HEK293 (cell line): ENCODE measurements around the gene CHST12.

Source experiments
- CTCF ChIA-PET: fragments of 350-600 bp; formaldehyde crosslinking; extraction: SDS; loops from one replicate; lab custom pipeline; 2021; ENCODE audit warnings: antibody characterized with exemption; lab: Yijun Ruan, JAX
- POLR2A ChIA-PET: fragments of 300-600 bp; formaldehyde crosslinking; extraction: SDS; loops from one replicate; lab custom pipeline; 2020; ENCODE audit warnings: antibody characterized with exemption, inconsistent platforms; lab: Yijun Ruan, JAX
- H3K27ac ChIP-seq: fragments of 200-500 bp; sonication (Bioruptor generic); 2 replicates; pipeline ENCODE4 v1.5.1; 2014; ENCODE audit warnings: low read depth, low read length, control low read depth, inconsistent platforms; ENCODE audit errors: extremely low read depth
- H3K36me3 ChIP-seq, 2 experiments: fragments of 200-500 bp in 1 of 2; sonication (Bioruptor generic) in 1 of 2; 1 replicate in 1 of 2; 2 replicates in 1 of 2; pipeline ENCODE4 v1.5.1; 2014 to 2017; ENCODE audit warnings: inconsistent platforms in 2 of 2, low read length in 2 of 2; ENCODE audit not compliant: control insufficient read depth in 2 of 2, insufficient read depth in 1 of 2
- H3K4me1 ChIP-seq: fragments of 200-500 bp; sonication (Bioruptor generic); 2 replicates; pipeline ENCODE4 v1.5.1; 2014; ENCODE audit warnings: mild to moderate bottlenecking, low read length, inconsistent platforms; ENCODE audit not compliant: control insufficient read depth, insufficient read depth
- H3K4me3 ChIP-seq: 2 replicates; pipeline ENCODE4 v1.5.1; 2011; ENCODE audit warnings: low read depth, mild to moderate bottlenecking, control low read depth, low read length, moderate library complexity
- H3K9me3 ChIP-seq: fragments of 200-500 bp; sonication (Bioruptor generic); 2 replicates; pipeline ENCODE4 v1.5.1; 2014; ENCODE audit warnings: low read depth, low read length, inconsistent platforms; ENCODE audit not compliant: control insufficient read depth, insufficient read depth
- FEZF1 ChIP-seq: fragments of 450-650 bp; formaldehyde crosslinking; IDR thresholded peaks from 2 replicates; pipeline ENCODE4 v1.5.1; 2016; ENCODE audit warnings: missing biosample characterization, missing genetic modification characterization
- HOXD13 ChIP-seq: sonication (generic); formaldehyde crosslinking; IDR thresholded peaks from 2 replicates; pipeline ENCODE4 v1.8.0; 2022; ENCODE audit warnings: missing genetic modification reagents, borderline replicate concordance
- KLF1 ChIP-seq: fragments of 450-650 bp; formaldehyde crosslinking; IDR thresholded peaks from 2 replicates; pipeline ENCODE4 v1.5.1; 2016; ENCODE audit warnings: missing biosample characterization, missing genetic modification characterization
- SALL2 ChIP-seq: fragments of 450-650 bp; formaldehyde crosslinking; IDR thresholded peaks from 2 replicates; pipeline ENCODE4 v1.5.0; 2017; ENCODE audit warnings: missing biosample characterization, mild to moderate bottlenecking, missing genetic modification characterization, borderline replicate concordance
- TCF7L2 ChIP-seq: IDR thresholded peaks from 2 replicates; pipeline ENCODE4 v1.6.1; 2011; ENCODE audit warnings: low read depth, mild to moderate bottlenecking, inconsistent platforms, low read length, moderate library complexity, borderline replicate concordance
- ZBTB20 ChIP-seq: fragments of 450-650 bp; formaldehyde crosslinking; IDR thresholded peaks from 2 replicates; pipeline ENCODE4 v1.5.1; 2016; ENCODE audit warnings: missing biosample characterization, missing genetic modification characterization
- ZFP37 ChIP-seq: fragments of 450-650 bp; formaldehyde crosslinking; IDR thresholded peaks from 2 replicates; pipeline ENCODE4 v1.5.1; 2016; ENCODE audit warnings: missing biosample characterization, missing genetic modification characterization
- ZNF132 ChIP-seq: fragments of 450-650 bp; formaldehyde crosslinking; IDR thresholded peaks from 2 replicates; pipeline ENCODE4 v1.5.1; 2017; ENCODE audit warnings: missing biosample characterization, missing genetic modification characterization, borderline replicate concordance
- ZNF146 ChIP-seq: fragments of 450-650 bp; formaldehyde crosslinking; IDR thresholded peaks from 2 replicates; pipeline ENCODE4 v1.5.1; 2016; ENCODE audit warnings: missing biosample characterization, missing genetic modification characterization
- ZNF169 ChIP-seq: fragments of 450-650 bp; formaldehyde crosslinking; IDR thresholded peaks from 2 replicates; pipeline ENCODE4 v1.5.1; 2016; ENCODE audit warnings: missing biosample characterization, missing genetic modification characterization
- ZNF214 ChIP-seq: fragments of 450-650 bp; formaldehyde crosslinking; IDR thresholded peaks from 2 replicates; pipeline ENCODE4 v1.5.1; 2017; ENCODE audit warnings: missing biosample characterization, mild to moderate bottlenecking, missing genetic modification characterization, borderline replicate concordance
- ZNF292 ChIP-seq: fragments of 450-650 bp; formaldehyde crosslinking; IDR thresholded peaks from 2 replicates; pipeline ENCODE4 v1.5.1; 2016; ENCODE audit warnings: low read depth, missing biosample characterization, missing genetic modification characterization, borderline replicate concordance
- ZNF37A ChIP-seq: fragments of 450-650 bp; IDR thresholded peaks from 2 replicates; pipeline ENCODE4 v1.5.1; 2018; ENCODE audit warnings: missing biosample characterization, missing genetic modification characterization
- ZNF548 ChIP-seq: fragments of 450-650 bp; formaldehyde crosslinking; IDR thresholded peaks from 2 replicates; pipeline ENCODE4 v1.5.1; 2016; ENCODE audit warnings: missing biosample characterization, missing genetic modification characterization
- ZNF558 ChIP-seq: fragments of 450-650 bp; formaldehyde crosslinking; IDR thresholded peaks from 2 replicates; pipeline ENCODE4 v1.5.1; 2016; ENCODE audit warnings: missing biosample characterization, missing genetic modification characterization
- ZNF664 ChIP-seq: fragments of 450-650 bp; formaldehyde crosslinking; IDR thresholded peaks from 2 replicates; pipeline ENCODE4 v1.5.1; 2016; ENCODE audit warnings: missing biosample characterization, missing genetic modification characterization
- ZNF670 ChIP-seq: fragments of 450-650 bp; formaldehyde crosslinking; IDR thresholded peaks from 2 replicates; pipeline ENCODE4 v1.5.1; 2016; ENCODE audit warnings: missing biosample characterization, missing genetic modification characterization, low read depth
- ZNF792 ChIP-seq: fragments of 450-650 bp; formaldehyde crosslinking; IDR thresholded peaks from 2 replicates; pipeline ENCODE4 v1.5.1; 2016; ENCODE audit warnings: missing biosample characterization, missing genetic modification characterization
- ZSCAN23 ChIP-seq: fragments of 450-650 bp; formaldehyde crosslinking; IDR thresholded peaks from 2 replicates; pipeline ENCODE4 v1.5.1; 2016; ENCODE audit warnings: missing biosample characterization, missing genetic modification characterization
- TF ChIP-seq, protein P1 (sequence below): fragments of 450-650 bp; formaldehyde crosslinking; IDR thresholded peaks from 2 replicates; pipeline ENCODE4 v1.5.1; 2016; ENCODE audit warnings: missing biosample characterization, missing genetic modification characterization
- TF ChIP-seq, protein P2 (sequence below): fragments of 450-650 bp; formaldehyde crosslinking; IDR thresholded peaks from 2 replicates; pipeline ENCODE4 v1.5.1; 2016; ENCODE audit warnings: missing biosample characterization, missing genetic modification characterization
- TF ChIP-seq, protein P3 (sequence below): fragments of 450-650 bp; formaldehyde crosslinking; IDR thresholded peaks from 2 replicates; pipeline ENCODE4 v1.5.1; 2016; ENCODE audit warnings: missing biosample characterization, missing genetic modification characterization, borderline replicate concordance
- TF ChIP-seq, protein P4 (sequence below): fragments of 450-650 bp; formaldehyde crosslinking; IDR thresholded peaks from 2 replicates; pipeline ENCODE4 v1.5.1; 2016; ENCODE audit warnings: missing biosample characterization, missing genetic modification characterization

Gene CHST12

DNA sequence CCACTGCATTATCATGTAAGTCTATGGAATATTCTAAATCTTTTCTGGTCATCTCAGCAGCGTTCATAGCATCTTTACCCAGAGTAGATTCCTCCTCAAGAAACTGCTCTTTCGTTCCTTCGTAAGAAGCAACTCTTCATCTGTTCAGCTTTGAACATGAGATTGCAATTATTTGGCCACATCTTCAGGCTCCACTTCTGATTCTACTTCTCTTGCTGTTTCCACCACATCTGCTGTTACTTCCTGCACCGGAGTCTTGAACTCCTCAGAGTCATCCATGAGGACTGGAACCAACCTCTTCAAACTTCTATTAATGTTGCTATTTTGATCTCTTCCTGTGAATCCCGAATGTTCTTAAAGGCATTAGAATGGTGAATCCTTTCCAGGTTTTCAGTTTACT lies 12.7 kb downstream of the CHST12 start (continued):
- TF ChIP-seq ZNF792 (no peak), ZNF146 (tag by site-specific recombination) (no peak), ZNF292 (tag by site-specific recombination) (no peak)
- TF ChIP-seq, protein P1, sequence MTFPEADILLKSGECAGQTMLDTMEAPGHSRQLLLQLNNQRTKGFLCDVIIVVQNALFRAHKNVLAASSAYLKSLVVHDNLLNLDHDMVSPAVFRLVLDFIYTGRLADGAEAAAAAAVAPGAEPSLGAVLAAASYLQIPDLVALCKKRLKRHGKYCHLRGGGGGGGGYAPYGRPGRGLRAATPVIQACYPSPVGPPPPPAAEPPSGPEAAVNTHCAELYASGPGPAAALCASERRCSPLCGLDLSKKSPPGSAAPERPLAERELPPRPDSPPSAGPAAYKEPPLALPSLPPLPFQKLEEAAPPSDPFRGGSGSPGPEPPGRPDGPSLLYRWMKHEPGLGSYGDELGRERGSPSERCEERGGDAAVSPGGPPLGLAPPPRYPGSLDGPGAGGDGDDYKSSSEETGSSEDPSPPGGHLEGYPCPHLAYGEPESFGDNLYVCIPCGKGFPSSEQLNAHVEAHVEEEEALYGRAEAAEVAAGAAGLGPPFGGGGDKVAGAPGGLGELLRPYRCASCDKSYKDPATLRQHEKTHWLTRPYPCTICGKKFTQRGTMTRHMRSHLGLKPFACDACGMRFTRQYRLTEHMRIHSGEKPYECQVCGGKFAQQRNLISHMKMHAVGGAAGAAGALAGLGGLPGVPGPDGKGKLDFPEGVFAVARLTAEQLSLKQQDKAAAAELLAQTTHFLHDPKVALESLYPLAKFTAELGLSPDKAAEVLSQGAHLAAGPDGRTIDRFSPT (tag by site-specific recombination) = no peak
- TF ChIP-seq, protein P2, sequence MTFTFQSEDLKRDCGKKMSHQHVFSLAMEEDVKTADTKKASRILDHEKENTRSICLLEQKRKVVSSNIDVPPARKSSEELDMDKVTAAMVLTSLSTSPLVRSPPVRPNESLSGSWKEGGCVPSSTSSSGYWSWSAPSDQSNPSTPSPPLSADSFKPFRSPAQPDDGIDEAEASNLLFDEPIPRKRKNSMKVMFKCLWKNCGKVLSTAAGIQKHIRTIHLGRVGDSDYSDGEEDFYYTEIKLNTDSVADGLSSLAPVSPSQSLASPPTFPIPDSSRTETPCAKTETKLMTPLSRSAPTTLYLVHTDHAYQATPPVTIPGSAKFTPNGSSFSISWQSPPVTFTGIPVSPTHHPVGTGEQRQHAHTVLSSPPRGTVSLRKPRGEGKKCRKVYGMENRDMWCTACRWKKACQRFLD = no peak

DNA sequence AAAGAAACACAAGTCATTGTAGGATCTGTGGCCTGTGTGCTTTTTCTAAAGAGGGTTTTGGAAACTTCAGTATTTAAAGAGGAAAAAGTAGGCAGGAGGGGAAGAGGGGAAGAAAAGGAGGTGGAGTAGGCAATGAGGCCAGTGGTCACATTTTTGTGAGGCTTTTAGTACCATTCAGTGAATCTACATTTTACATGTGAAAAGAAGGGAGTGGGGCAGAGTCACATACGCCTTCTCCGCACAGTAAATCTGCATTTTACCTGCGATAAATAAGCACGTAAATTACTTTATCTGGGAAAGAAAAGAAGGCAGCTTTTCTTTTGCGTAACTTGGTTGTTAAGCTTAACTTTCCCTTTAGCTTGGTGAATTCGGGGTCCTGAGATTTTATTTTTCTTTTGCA lies 13.2 kb downstream of the CHST12 start:
- POLR2A ChIA-PET = interaction anchor here (0.7 kb wide), 1 partner anchor 63 kb away, joined by 4 read pairs; no protein-coding TSS in a partner anchor
- Histone ChIP-seq H3K36me3 (peaks cover 0 to 4% of the 10 kb centered on the region in 2 experiments; a peak in 1 of 3 replicates), H3K9me3 (no peaks in the 10 kb centered on the region), H3K4me3 (no peak overlapping the region), H3K4me1 (peaks cover 9% of the 10 kb centered on the region)
- CTCF ChIA-PET = interaction anchor here (0.5 kb wide), 1 partner anchor 17 kb away, joined by 3 read pairs; no protein-coding TSS in a partner anchor
- no peak for TF ChIP-seq ZSCAN23 (tag by site-specific recombination)
- TF ChIP-seq, protein P2 = no peak
- no peak for TF ChIP-seq ZNF664
- TF ChIP-seq ZNF670 (tag by site-specific recombination) = no peak
- no peak for TF ChIP-seq HOXD13
- no peak for TF ChIP-seq ZNF169
- no peak for TF ChIP-seq ZNF558 (tag by site-specific recombination)
- no peak for TF ChIP-seq KLF1 (tag by site-specific recombination)
- TF ChIP-seq ZNF548 (tag by site-specific recombination) = no peak
- TF ChIP-seq SALL2 (tag by site-specific recombination) = no peak
- TF ChIP-seq ZFP37 = no peak
- no peak for TF ChIP-seq FEZF1 (tag by site-specific recombination)
- no peak for TF ChIP-seq TCF7L2
- TF ChIP-seq ZBTB20 = no peak
- TF ChIP-seq ZNF292 (tag by site-specific recombination) = no peak
- TF ChIP-seq, protein P3, sequence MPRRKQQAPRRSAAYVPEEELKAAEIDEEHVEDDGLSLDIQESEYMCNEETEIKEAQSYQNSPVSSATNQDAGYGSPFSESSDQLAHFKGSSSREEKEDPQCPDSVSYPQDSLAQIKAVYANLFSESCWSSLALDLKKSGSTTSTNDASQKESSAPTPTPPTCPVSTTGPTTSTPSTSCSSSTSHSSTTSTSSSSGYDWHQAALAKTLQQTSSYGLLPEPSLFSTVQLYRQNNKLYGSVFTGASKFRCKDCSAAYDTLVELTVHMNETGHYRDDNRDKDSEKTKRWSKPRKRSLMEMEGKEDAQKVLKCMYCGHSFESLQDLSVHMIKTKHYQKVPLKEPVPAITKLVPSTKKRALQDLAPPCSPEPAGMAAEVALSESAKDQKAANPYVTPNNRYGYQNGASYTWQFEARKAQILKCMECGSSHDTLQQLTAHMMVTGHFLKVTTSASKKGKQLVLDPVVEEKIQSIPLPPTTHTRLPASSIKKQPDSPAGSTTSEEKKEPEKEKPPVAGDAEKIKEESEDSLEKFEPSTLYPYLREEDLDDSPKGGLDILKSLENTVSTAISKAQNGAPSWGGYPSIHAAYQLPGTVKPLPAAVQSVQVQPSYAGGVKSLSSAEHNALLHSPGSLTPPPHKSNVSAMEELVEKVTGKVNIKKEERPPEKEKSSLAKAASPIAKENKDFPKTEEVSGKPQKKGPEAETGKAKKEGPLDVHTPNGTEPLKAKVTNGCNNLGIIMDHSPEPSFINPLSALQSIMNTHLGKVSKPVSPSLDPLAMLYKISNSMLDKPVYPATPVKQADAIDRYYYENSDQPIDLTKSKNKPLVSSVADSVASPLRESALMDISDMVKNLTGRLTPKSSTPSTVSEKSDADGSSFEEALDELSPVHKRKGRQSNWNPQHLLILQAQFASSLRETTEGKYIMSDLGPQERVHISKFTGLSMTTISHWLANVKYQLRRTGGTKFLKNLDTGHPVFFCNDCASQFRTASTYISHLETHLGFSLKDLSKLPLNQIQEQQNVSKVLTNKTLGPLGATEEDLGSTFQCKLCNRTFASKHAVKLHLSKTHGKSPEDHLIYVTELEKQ (tag by site-specific recombination) = no peak
- no peak for TF ChIP-seq ZNF132 (tag by site-specific recombination)
- no peak for TF ChIP-seq ZNF214 (tag by site-specific recombination)
- no peak for TF ChIP-seq ZNF37A
- TF ChIP-seq, protein P4, sequence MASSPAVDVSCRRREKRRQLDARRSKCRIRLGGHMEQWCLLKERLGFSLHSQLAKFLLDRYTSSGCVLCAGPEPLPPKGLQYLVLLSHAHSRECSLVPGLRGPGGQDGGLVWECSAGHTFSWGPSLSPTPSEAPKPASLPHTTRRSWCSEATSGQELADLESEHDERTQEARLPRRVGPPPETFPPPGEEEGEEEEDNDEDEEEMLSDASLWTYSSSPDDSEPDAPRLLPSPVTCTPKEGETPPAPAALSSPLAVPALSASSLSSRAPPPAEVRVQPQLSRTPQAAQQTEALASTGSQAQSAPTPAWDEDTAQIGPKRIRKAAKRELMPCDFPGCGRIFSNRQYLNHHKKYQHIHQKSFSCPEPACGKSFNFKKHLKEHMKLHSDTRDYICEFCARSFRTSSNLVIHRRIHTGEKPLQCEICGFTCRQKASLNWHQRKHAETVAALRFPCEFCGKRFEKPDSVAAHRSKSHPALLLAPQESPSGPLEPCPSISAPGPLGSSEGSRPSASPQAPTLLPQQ (tag by site-specific recombination) = no peak
- TF ChIP-seq, all 188 proteins: peak for 0
- no peak overlapping the region for H3K27ac ChIP-seq
